ENCODE measurements around the gene MPPED2. TPM values are rescaled to one million over a fixed set of nuclear protein-coding genes. Genes with fewer than 3 reads are reported as not detected.

Gene MPPED2
- total and polyA plus RNA-seq, 2 experiments from 2014 or later = 7.0 to 7.6 TPM

DNA sequence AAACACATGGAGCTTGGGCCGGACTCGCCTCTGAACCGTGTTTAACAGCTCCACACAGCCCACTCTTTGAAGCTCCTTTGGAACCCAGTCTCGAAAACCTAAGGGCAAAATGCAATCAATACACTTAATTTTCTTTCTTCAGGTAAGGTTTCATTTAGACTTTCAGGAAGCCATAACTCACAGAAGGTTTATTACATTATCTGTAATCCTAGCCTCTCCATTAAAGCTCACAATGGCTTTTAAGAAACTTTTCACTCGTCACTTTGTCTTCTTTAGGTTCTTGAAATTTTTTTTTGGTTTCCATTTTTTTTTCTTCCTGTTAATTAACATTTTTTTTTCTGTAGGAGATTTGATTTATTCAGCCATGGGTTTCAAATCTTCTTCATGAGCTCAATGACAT, 171.9 kb downstream of the MPPED2 start:
- H3K27me3 ChIP-seq = no peaks in the 10 kb centered on the region
- H3K4me1 ChIP-seq (ENCODE audit: insufficient read depth) = peaks cover 16% of the 10 kb centered on the region
- H2AFZ ChIP-seq = no peak overlapping the region
- H3K36me3 ChIP-seq (replicated peaks; ENCODE audit: insufficient read depth, low read depth) = no peaks in the 10 kb centered on the region
- H3K27ac ChIP-seq = peak overlapping the region; percentile 23
- H3K79me2 ChIP-seq = no peaks in the 10 kb centered on the region
- WGBS (ENCODE audit: low lambda C conversion rate, missing lambda C conversion rate) = 47% methylated on average over 5 of the region's 5 CpGs
- no peaks in the 10 kb centered on the region for H3K9me2 ChIP-seq (replicated peaks; ENCODE audit: insufficient read depth)
- no peak overlapping the region for H3K4me3 ChIP-seq
- no peaks in the 10 kb centered on the region for H3K9me3 ChIP-seq (ENCODE audit: low read depth)
- DNase-seq (ENCODE audit: low spot score) = no peak
- H4K20me1 ChIP-seq (ENCODE audit: insufficient read depth, poor library complexity, severe bottlenecking) = no peaks in the 10 kb centered on the region
- no peak overlapping the region for H3K4me2 ChIP-seq
- TF ChIP-seq EZH2phosphoT487 (IDR thresholded peaks at IDR 0.05; ENCODE audit: low read depth, severe bottlenecking, unreplicated experiment) (no peak), EZH2 (IDR thresholded peaks at IDR 0.05; ENCODE audit: borderline replicate concordance) (no peak)
- TF ChIP-seq, protein P1, sequence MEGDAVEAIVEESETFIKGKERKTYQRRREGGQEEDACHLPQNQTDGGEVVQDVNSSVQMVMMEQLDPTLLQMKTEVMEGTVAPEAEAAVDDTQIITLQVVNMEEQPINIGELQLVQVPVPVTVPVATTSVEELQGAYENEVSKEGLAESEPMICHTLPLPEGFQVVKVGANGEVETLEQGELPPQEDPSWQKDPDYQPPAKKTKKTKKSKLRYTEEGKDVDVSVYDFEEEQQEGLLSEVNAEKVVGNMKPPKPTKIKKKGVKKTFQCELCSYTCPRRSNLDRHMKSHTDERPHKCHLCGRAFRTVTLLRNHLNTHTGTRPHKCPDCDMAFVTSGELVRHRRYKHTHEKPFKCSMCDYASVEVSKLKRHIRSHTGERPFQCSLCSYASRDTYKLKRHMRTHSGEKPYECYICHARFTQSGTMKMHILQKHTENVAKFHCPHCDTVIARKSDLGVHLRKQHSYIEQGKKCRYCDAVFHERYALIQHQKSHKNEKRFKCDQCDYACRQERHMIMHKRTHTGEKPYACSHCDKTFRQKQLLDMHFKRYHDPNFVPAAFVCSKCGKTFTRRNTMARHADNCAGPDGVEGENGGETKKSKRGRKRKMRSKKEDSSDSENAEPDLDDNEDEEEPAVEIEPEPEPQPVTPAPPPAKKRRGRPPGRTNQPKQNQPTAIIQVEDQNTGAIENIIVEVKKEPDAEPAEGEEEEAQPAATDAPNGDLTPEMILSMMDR (IDR thresholded peaks at IDR 0.05; ENCODE audit: poor library complexity) = no peak

DNA sequence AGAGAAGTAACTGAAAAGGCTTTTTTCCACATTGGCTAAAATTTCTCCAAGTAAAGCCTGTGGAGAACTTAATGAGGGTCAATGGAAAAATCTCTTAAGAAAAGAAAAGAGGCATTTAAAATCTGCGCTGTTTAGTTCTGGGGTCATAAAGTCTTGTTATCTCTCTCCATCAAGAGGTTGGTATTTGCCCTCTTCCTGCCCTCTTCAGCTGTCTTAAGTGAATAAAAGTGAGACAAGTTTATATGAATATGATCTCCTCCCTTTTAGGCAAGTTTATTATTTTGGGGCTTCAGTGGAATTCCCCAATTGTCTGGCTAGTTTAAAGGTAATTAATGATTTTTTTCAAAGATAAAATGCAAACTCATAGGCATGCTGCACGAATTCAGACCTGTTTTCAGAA, 173.6 kb downstream of the MPPED2 start:
- DNase-seq (ENCODE audit: low spot score) = no peak
- Histone ChIP-seq H3K79me2 (no peaks in the 10 kb centered on the region), H3K4me3 (no peak overlapping the region), H3K4me1 (ENCODE audit: insufficient read depth) (peaks cover 16% of the 10 kb centered on the region), H4K20me1 (ENCODE audit: insufficient read depth, poor library complexity, severe bottlenecking) (no peaks in the 10 kb centered on the region), H3K36me3 (replicated peaks; ENCODE audit: insufficient read depth, low read depth) (no peaks in the 10 kb centered on the region), H2AFZ (no peak overlapping the region), H3K4me2 (no peak overlapping the region), H3K9me3 (ENCODE audit: low read depth) (no peaks in the 10 kb centered on the region), H3K9me2 (replicated peaks; ENCODE audit: insufficient read depth) (no peaks in the 10 kb centered on the region), H3K27ac (no peak overlapping the region), H3K27me3 (no peaks in the 10 kb centered on the region)
- 39% methylated on average over 2 of the region's 2 CpGs for WGBS (ENCODE audit: low lambda C conversion rate, missing lambda C conversion rate)
- no peak for TF ChIP-seq EZH2phosphoT487 (IDR thresholded peaks at IDR 0.05; ENCODE audit: low read depth, severe bottlenecking, unreplicated experiment)
- TF ChIP-seq, protein P1 (IDR thresholded peaks at IDR 0.05; ENCODE audit: poor library complexity) = no peak
- TF ChIP-seq EZH2 (IDR thresholded peaks at IDR 0.05; ENCODE audit: borderline replicate concordance) = no peak

DNA sequence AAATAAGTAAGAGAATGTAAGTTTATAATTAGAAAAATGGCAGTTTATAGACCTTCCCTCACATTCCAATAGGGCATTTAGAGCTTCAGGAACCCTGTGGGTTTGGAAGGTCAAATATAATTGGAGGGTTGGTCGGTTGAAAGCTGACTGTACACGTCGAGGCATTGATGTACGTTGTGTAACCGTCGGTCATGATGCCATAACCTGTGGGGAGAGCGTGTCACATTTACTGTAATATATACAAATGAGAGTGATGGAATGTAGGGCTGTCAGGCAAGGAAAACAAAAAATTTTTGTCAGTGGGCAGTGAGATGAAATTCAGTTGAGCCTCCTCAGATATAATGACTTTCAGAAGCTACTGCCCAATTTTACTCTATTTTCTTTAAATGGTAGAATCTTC, 174.8 kb downstream of the MPPED2 start:
- DNase-seq (ENCODE audit: low spot score) = no peak
- no peak for TF ChIP-seq EZH2phosphoT487 (IDR thresholded peaks at IDR 0.05; ENCODE audit: low read depth, severe bottlenecking, unreplicated experiment)
- TF ChIP-seq, protein P1 (IDR thresholded peaks at IDR 0.05; ENCODE audit: poor library complexity) = no peak
- TF ChIP-seq EZH2 (IDR thresholded peaks at IDR 0.05; ENCODE audit: borderline replicate concordance) = no peak

More for the DNA sequence above, 174.8 kb downstream of the MPPED2 start:
- no peaks in the 10 kb centered on the region for H3K27me3 ChIP-seq
- 66% methylated on average over 7 of the region's 7 CpGs for WGBS (ENCODE audit: low lambda C conversion rate, missing lambda C conversion rate)
- H3K27ac ChIP-seq = no peak overlapping the region
- no peaks in the 10 kb centered on the region for H3K9me2 ChIP-seq (replicated peaks; ENCODE audit: insufficient read depth)
- H3K4me3 ChIP-seq = no peak overlapping the region
- H3K4me1 ChIP-seq (ENCODE audit: insufficient read depth) = peaks cover 16% of the 10 kb centered on the region
- no peaks in the 10 kb centered on the region for H4K20me1 ChIP-seq (ENCODE audit: insufficient read depth, poor library complexity, severe bottlenecking)
- no peaks in the 10 kb centered on the region for H3K9me3 ChIP-seq (ENCODE audit: low read depth)
- no peaks in the 10 kb centered on the region for H3K79me2 ChIP-seq
- no peaks in the 10 kb centered on the region for H3K36me3 ChIP-seq (replicated peaks; ENCODE audit: insufficient read depth, low read depth)
- no peak overlapping the region for H2AFZ ChIP-seq
- H3K4me2 ChIP-seq = no peak overlapping the region

All from hepatocyte (in vitro differentiated cells).